BLaER1 (cell line): ENCODE results near the gene RAI14.

Source experiments
- H3K27ac ChIP-seq: shearing (Covaris generic); formaldehyde crosslinking; 2 replicates; pipeline ENCODE4 v1.8.1; 2022
- H3K27me3 ChIP-seq: shearing (Covaris generic); formaldehyde crosslinking; 2 replicates; pipeline ENCODE4 v1.8.1; 2022
- H3K36me3 ChIP-seq: shearing (Covaris generic); formaldehyde crosslinking; 2 replicates; pipeline ENCODE4 v1.8.1; 2022
- H3K4me1 ChIP-seq: shearing (Covaris generic); formaldehyde crosslinking; 2 replicates; pipeline ENCODE4 v1.8.1; 2022
- H3K4me2 ChIP-seq: shearing (Covaris generic); formaldehyde crosslinking; 2 replicates; pipeline ENCODE4 v1.8.1; 2022
- H3K4me3 ChIP-seq: shearing (Covaris generic); formaldehyde crosslinking; 2 replicates; pipeline ENCODE4 v1.8.1; 2022
- H3K9ac ChIP-seq: shearing (Covaris generic); formaldehyde crosslinking; 2 replicates; pipeline ENCODE4 v1.8.1; 2022
- H3K9me3 ChIP-seq: shearing (Covaris generic); formaldehyde crosslinking; 2 replicates; pipeline ENCODE4 v1.8.1; 2022
- H4K20me1 ChIP-seq: shearing (Covaris generic); formaldehyde crosslinking; 2 replicates; pipeline ENCODE4 v1.8.1; 2022
- Cebpa-rat ChIP-seq: shearing (Covaris generic); IDR thresholded peaks from 2 replicates; pipeline ENCODE4 v1.8.1; 2022

Gene RAI14

GRCh38 chr5:34673463-34674125 lies 17.5 kb downstream of the RAI14 start:
- peaks cover 18% of the 10 kb centered on the region for H3K4me1 ChIP-seq
- H3K9me3 ChIP-seq, result no peaks in the 10 kb centered on the region
- H3K4me3 ChIP-seq, result no peak overlapping the region
- H3K27ac ChIP-seq, result peak overlapping the region; percentile 44; the same call in 1 of the 2 replicates
- H3K9ac ChIP-seq, result no peak overlapping the region
- H4K20me1 ChIP-seq, result 0 out of 2 replicates have a peak, but pooled peaks cover 4% of the 10 kb centered on the region
- H3K36me3 ChIP-seq, result 0 out of 2 replicates have a peak, but pooled peaks cover 5% of the 10 kb centered on the region
- TF ChIP-seq Cebpa-rat, result no peak
- H3K27me3 ChIP-seq, result no peaks in the 10 kb centered on the region
- peak overlapping the region; percentile 62; the same call in 1 of the 2 replicates for H3K4me2 ChIP-seq

- TF ChIP-seq Cebpa-rat, result no peak
- Histone ChIP-seq H4K20me1 (0 out of 2 replicates have a peak, but pooled peaks cover 4% of the 10 kb centered on the region), H3K4me3 (no peak overlapping the region), H3K9me3 (no peaks in the 10 kb centered on the region), H3K27ac (no peak overlapping the region), H3K36me3 (0 out of 2 replicates have a peak, but pooled peaks cover 5% of the 10 kb centered on the region), H3K27me3 (no peaks in the 10 kb centered on the region), H3K9ac (no peak overlapping the region), H3K4me1 (peaks cover 18% of the 10 kb centered on the region), H3K4me2 (no peak overlapping the region)
These were observed 18.1 kb downstream of the RAI14 start for GRCh38 chr5:34674187-34674586.

GRCh38 chr5:34675857-34676256 lies 19.7 kb downstream of the RAI14 start:
- H3K4me2 ChIP-seq, result no peak overlapping the region
- H3K4me1 ChIP-seq, result peaks cover 18% of the 10 kb centered on the region
- no peak overlapping the region for H3K9ac ChIP-seq
- no peaks in the 10 kb centered on the region for H3K9me3 ChIP-seq
- no peak for TF ChIP-seq Cebpa-rat
- no peaks in the 10 kb centered on the region for H3K27me3 ChIP-seq
- no peak overlapping the region for H3K4me3 ChIP-seq
- H3K36me3 ChIP-seq, result 0 out of 2 replicates have a peak, but pooled peaks cover 5% of the 10 kb centered on the region
- no peak overlapping the region for H3K27ac ChIP-seq
- 0 out of 2 replicates have a peak, but pooled peaks cover 4% of the 10 kb centered on the region for H4K20me1 ChIP-seq

- H3K4me3 ChIP-seq, result no peak overlapping the region
- H3K36me3 ChIP-seq, result 0 out of 2 replicates have a peak, but pooled peaks cover 5% of the 10 kb centered on the region
- no peak overlapping the region for H3K9ac ChIP-seq
- no peaks in the 10 kb centered on the region for H3K9me3 ChIP-seq
- H3K27me3 ChIP-seq, result no peaks in the 10 kb centered on the region
- H3K4me1 ChIP-seq, result peaks cover 18% of the 10 kb centered on the region
- no peak overlapping the region for H3K27ac ChIP-seq
- H3K4me2 ChIP-seq, result no peak overlapping the region
- no peak for TF ChIP-seq Cebpa-rat
- 0 out of 2 replicates have a peak, but pooled peaks cover 4% of the 10 kb centered on the region for H4K20me1 ChIP-seq
These were observed 20.3 kb downstream of the RAI14 start for GRCh38 chr5:34676416-34676815.

- 0 out of 2 replicates have a peak, but pooled peaks cover 5% of the 10 kb centered on the region for H3K36me3 ChIP-seq
- H3K9ac ChIP-seq, result no peak overlapping the region
- no peak overlapping the region for H3K4me2 ChIP-seq
- H3K27me3 ChIP-seq, result no peaks in the 10 kb centered on the region
- H3K9me3 ChIP-seq, result no peaks in the 10 kb centered on the region
- H3K4me3 ChIP-seq, result no peak overlapping the region
- H3K27ac ChIP-seq, result no peak overlapping the region
- H4K20me1 ChIP-seq, result 0 out of 2 replicates have a peak, but pooled peaks cover 4% of the 10 kb centered on the region
- H3K4me1 ChIP-seq, result peaks cover 14% of the 10 kb centered on the region
- no peak for TF ChIP-seq Cebpa-rat
These were observed 21.3 kb downstream of the RAI14 start for GRCh38 chr5:34677428-34677827.

GRCh38 chr5:34680896-34681295 lies 24.8 kb downstream of the RAI14 start:
- H3K9me3 ChIP-seq, result peaks cover 7% of the 10 kb centered on the region
- H3K9ac ChIP-seq, result no peak overlapping the region
- no peak overlapping the region for H3K4me2 ChIP-seq
- H3K36me3 ChIP-seq, result peaks cover 7% of the 10 kb centered on the region; the same call in 1 of the 2 replicates
- H3K4me3 ChIP-seq, result no peak overlapping the region
- no peak overlapping the region for H3K27ac ChIP-seq
- H4K20me1 ChIP-seq, result no peaks in the 10 kb centered on the region
- TF ChIP-seq Cebpa-rat, result no peak
- no peaks in the 10 kb centered on the region for H3K27me3 ChIP-seq
- H3K4me1 ChIP-seq, result no peaks in the 10 kb centered on the region

- Histone ChIP-seq H3K27ac (no peak overlapping the region), H4K20me1 (no peaks in the 10 kb centered on the region)
- TF ChIP-seq Cebpa-rat, result no peak
These were observed 26.9 kb downstream of the RAI14 start for GRCh38 chr5:34682926-34683623.

GRCh38 chr5:34684281-34684979 lies 28.3 kb downstream of the RAI14 start:
- Histone ChIP-seq H3K4me3 (no peak overlapping the region), H3K27ac (no peak overlapping the region), H3K36me3 (peaks cover 30% of the 10 kb centered on the region), H4K20me1 (no peaks in the 10 kb centered on the region), H3K4me1 (no peaks in the 10 kb centered on the region), H3K9me3 (peaks cover 7% of the 10 kb centered on the region), H3K27me3 (no peaks in the 10 kb centered on the region), H3K9ac (no peak overlapping the region), H3K4me2 (no peak overlapping the region)
- no peak for TF ChIP-seq Cebpa-rat

More at GRCh38 chr5:34682926-34683623, 26.9 kb downstream of the RAI14 start:
- H3K36me3 ChIP-seq, result peaks cover 20% of the 10 kb centered on the region
- H3K4me2 ChIP-seq, result no peak overlapping the region
- H3K4me1 ChIP-seq, result no peaks in the 10 kb centered on the region
- no peaks in the 10 kb centered on the region for H3K27me3 ChIP-seq
- H3K9me3 ChIP-seq, result peaks cover 7% of the 10 kb centered on the region
- H3K9ac ChIP-seq, result no peak overlapping the region
- no peak overlapping the region for H3K4me3 ChIP-seq

GRCh38 chr5:34684980-34685352 lies 28.8 kb downstream of the RAI14 start:
- Histone ChIP-seq H4K20me1 (no peaks in the 10 kb centered on the region), H3K4me1 (no peaks in the 10 kb centered on the region), H3K27me3 (no peaks in the 10 kb centered on the region), H3K9ac (no peak overlapping the region), H3K4me3 (no peak overlapping the region), H3K36me3 (peaks cover 32% of the 10 kb centered on the region), H3K9me3 (peaks cover 7% of the 10 kb centered on the region), H3K4me2 (no peak overlapping the region), H3K27ac (no peak overlapping the region)
- no peak for TF ChIP-seq Cebpa-rat
